Measurements from ENCODE around the gene ZNF638. TPM values are rescaled to one million over a fixed set of nuclear protein-coding genes. Genes with fewer than 3 reads are reported as not detected.

ZNF638 gene
- total and polyA plus RNA-seq, 5 donors: 69.9 to 84.2 (median 76.2) TPM

DNA sequence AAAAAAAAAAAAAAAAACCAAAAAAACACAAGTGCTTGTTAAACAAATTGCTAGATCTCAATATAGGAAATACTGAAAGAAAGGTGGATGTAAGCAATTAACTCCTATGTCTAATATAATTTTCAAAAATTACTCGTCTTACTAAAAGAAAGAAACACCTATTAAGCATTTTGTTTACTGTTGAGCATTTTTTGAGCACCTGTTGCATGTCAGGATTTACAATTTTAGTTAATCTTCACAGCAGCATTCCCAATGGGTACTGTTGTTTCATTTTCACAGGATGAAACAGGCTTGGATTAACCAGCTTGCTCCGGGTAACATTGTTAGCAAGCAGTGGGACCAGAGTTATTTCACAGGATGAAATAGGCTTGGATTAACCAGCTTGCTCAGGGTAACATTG lies 4.8 kb downstream of the ZNF638 start:
- Histone ChIP-seq H3K4me3 (ENCODE audit: low read length) (no peak overlapping the region), H3K27ac (ENCODE audit: low read length) (no peak overlapping the region)

GRCh38 chr2:71336802-71337201 lies 5.2 kb downstream of the ZNF638 start:
- ATAC-seq: peak in 1 of 2 donors; percentile 26
- peak in 1 of 3 donors; percentile 21 for DNase-seq
- Histone ChIP-seq H3K4me3 (ENCODE audit: low read length) (no peak overlapping the region), H3K4me1 (ENCODE audit: control insufficient read depth, insufficient read depth, low read length) (peaks cover 7% of the 10 kb centered on the region), H3K27ac (ENCODE audit: low read length) (no peak overlapping the region), H3K27me3 (ENCODE audit: control insufficient read depth, insufficient read depth) (no peaks in the 10 kb centered on the region), H3K9me3 (ENCODE audit: control insufficient read depth, low read length) (no peaks in the 10 kb centered on the region)
- intact Hi-C loops (cut with DNase I): loop anchor here in 1 of 4 donors (5.0 kb wide), 1 partner anchor 50 kb away; no protein-coding TSS in a partner anchor

More for the DNA sequence above, 4.8 kb downstream of the ZNF638 start:
- Histone ChIP-seq H3K9me3 (ENCODE audit: control insufficient read depth, low read length) (no peaks in the 10 kb centered on the region), H3K4me1 (ENCODE audit: control insufficient read depth, insufficient read depth, low read length) (peaks cover 7% of the 10 kb centered on the region), H3K27me3 (ENCODE audit: control insufficient read depth, insufficient read depth) (no peaks in the 10 kb centered on the region)
- intact Hi-C loops (cut with DNase I): loop anchor here in 1 of 4 donors (5.0 kb wide), 1 partner anchor 49 kb away; no protein-coding TSS in a partner anchor
- no peak for ATAC-seq
- WGBS: 73% methylated on average over 2 of the region's 2 CpGs
- no peak for DNase-seq

- Histone ChIP-seq H3K4me1 (ENCODE audit: control insufficient read depth, insufficient read depth, low read length) (peaks cover 7% of the 10 kb centered on the region), H3K27ac (ENCODE audit: low read length) (no peak overlapping the region), H3K9me3 (ENCODE audit: control insufficient read depth, low read length) (no peaks in the 10 kb centered on the region), H3K27me3 (ENCODE audit: control insufficient read depth, insufficient read depth) (no peaks in the 10 kb centered on the region), H3K4me3 (ENCODE audit: low read length) (no peak overlapping the region)
- DNase-seq: no peak
- intact Hi-C loops (cut with DNase I): loop anchor here in 1 of 4 donors (5.0 kb wide), 1 partner anchor 50 kb away; no protein-coding TSS in a partner anchor
- ATAC-seq: no peak
- WGBS: 23% methylated on average over 2 of the region's 2 CpGs
Measured at GRCh38 chr2:71337776-71338175, 6.2 kb downstream of the ZNF638 start.

GRCh38 chr2:71339685-71340084 lies 8.1 kb downstream of the ZNF638 start:
- Histone ChIP-seq H3K4me1 (ENCODE audit: control insufficient read depth, insufficient read depth, low read length) (peaks cover 7% of the 10 kb centered on the region), H3K27ac (ENCODE audit: low read length) (no peak overlapping the region)
- no peak for DNase-seq

GRCh38 chr2:71340176-71340575 lies 8.6 kb downstream of the ZNF638 start:
- 40% methylated on average over 3 of the region's 3 CpGs for WGBS
- Histone ChIP-seq H3K9me3 (ENCODE audit: control insufficient read depth, low read length) (no peaks in the 10 kb centered on the region), H3K4me3 (ENCODE audit: low read length) (no peak overlapping the region), H3K27me3 (ENCODE audit: control insufficient read depth, insufficient read depth) (no peaks in the 10 kb centered on the region), H3K27ac (ENCODE audit: low read length) (no peak overlapping the region), H3K4me1 (ENCODE audit: control insufficient read depth, insufficient read depth, low read length) (peaks cover 7% of the 10 kb centered on the region)
- ATAC-seq (no peak), DNase-seq (no peak)
- intact Hi-C loops (cut with DNase I): no loop called here

More at GRCh38 chr2:71339685-71340084, 8.1 kb downstream of the ZNF638 start:
- no peak for ATAC-seq
- Histone ChIP-seq H3K4me3 (ENCODE audit: low read length) (no peak overlapping the region), H3K9me3 (ENCODE audit: control insufficient read depth, low read length) (no peaks in the 10 kb centered on the region), H3K27me3 (ENCODE audit: control insufficient read depth, insufficient read depth) (no peaks in the 10 kb centered on the region)
- intact Hi-C loops (cut with DNase I): loop anchor here in 1 of 4 donors (5.0 kb wide), 1 partner anchor 52 kb away; no protein-coding TSS in a partner anchor
- WGBS: 87% methylated on average over 2 of the region's 2 CpGs

DNA sequence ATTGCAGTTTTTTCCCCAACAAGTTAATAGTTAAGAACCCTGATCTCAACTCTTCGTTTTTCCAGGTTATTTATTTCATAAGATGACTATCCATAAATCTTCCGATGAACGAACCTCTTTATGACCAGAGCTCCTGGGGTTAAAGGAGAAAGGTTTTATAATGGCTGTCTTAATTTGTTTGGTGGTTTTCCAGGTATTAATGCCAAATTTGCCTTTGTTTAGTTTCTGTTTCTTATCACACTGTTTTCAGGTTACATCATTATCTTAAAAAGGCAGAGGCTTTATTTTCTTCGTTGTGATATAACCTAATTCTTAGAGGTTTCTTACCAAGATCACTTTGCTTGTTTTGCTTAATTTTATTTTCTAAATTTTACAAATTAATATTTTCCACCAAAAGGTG lies 10.1 kb downstream of the ZNF638 start:
- intact Hi-C loops (cut with DNase I): no loop called here
- no peak overlapping the region for H3K27ac ChIP-seq (ENCODE audit: low read length)
- no peaks in the 10 kb centered on the region for H3K9me3 ChIP-seq (ENCODE audit: control insufficient read depth, low read length)
- WGBS: 63% methylated on average over 4 of the region's 4 CpGs
- H3K4me1 ChIP-seq (ENCODE audit: control insufficient read depth, insufficient read depth, low read length): peaks cover 7% of the 10 kb centered on the region
- DNase-seq: no peak
- H3K4me3 ChIP-seq (ENCODE audit: low read length): no peak overlapping the region
- no peak for ATAC-seq
- no peaks in the 10 kb centered on the region for H3K27me3 ChIP-seq (ENCODE audit: control insufficient read depth, insufficient read depth)

- no peak for DNase-seq
- Histone ChIP-seq H3K9me3 (ENCODE audit: control insufficient read depth, low read length) (no peaks in the 10 kb centered on the region), H3K4me3 (ENCODE audit: low read length) (no peak overlapping the region), H3K27me3 (ENCODE audit: control insufficient read depth, insufficient read depth) (no peaks in the 10 kb centered on the region), H3K4me1 (ENCODE audit: control insufficient read depth, insufficient read depth, low read length) (no peaks in the 10 kb centered on the region), H3K27ac (ENCODE audit: low read length) (no peak overlapping the region)
- WGBS: 97% methylated on average over 2 of the region's 2 CpGs
- no peak for ATAC-seq
- intact Hi-C loops (cut with DNase I): no loop called here
Measured at GRCh38 chr2:71346065-71346464, 14.5 kb downstream of the ZNF638 start.

- no peak for ATAC-seq
Measured at GRCh38 chr2:71347517-71347916, 15.9 kb downstream of the ZNF638 start.

DNA sequence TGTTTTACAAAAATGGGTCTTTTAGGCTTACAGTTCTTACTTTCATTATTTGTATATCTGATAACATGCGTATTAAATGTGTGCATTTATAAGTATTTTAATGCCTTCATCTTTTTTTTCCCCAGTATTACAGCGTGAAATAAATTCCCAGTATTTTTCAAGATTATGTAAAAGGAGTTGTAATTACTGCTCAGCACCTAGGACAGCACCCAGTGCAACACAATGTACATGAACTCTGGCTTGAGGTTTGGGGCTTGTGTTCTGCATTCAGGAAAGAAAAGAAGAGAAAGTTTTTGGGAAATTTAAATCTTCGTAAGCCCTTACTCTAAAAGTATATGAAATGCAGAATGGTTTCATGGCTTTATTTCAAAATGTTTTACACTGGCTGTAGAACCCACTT lies 16.7 kb downstream of the ZNF638 start:
- ATAC-seq (peak in 1 of 2 donors; percentile 47), DNase-seq (no peak)
- Histone ChIP-seq H3K27me3 (ENCODE audit: control insufficient read depth, insufficient read depth) (no peaks in the 10 kb centered on the region), H3K9me3 (ENCODE audit: control insufficient read depth, low read length) (no peaks in the 10 kb centered on the region), H3K4me3 (ENCODE audit: low read length) (no peak overlapping the region), H3K27ac (ENCODE audit: low read length) (no peak overlapping the region), H3K4me1 (ENCODE audit: control insufficient read depth, insufficient read depth, low read length) (peaks cover under 1% of the 10 kb centered on the region)
- intact Hi-C loops (cut with DNase I): no loop called here
- WGBS: 88% methylated on average over 3 of the region's 3 CpGs

More at GRCh38 chr2:71347517-71347916, 15.9 kb downstream of the ZNF638 start:
- Histone ChIP-seq H3K27ac (ENCODE audit: low read length) (no peak overlapping the region), H3K4me3 (ENCODE audit: low read length) (no peak overlapping the region), H3K9me3 (ENCODE audit: control insufficient read depth, low read length) (no peaks in the 10 kb centered on the region), H3K4me1 (ENCODE audit: control insufficient read depth, insufficient read depth, low read length) (no peaks in the 10 kb centered on the region), H3K27me3 (ENCODE audit: control insufficient read depth, insufficient read depth) (no peaks in the 10 kb centered on the region)
- DNase-seq: no peak
- intact Hi-C loops (cut with DNase I): no loop called here

- Histone ChIP-seq H3K4me1 (ENCODE audit: control insufficient read depth, insufficient read depth, low read length) (peaks cover 4% of the 10 kb centered on the region), H3K27ac (ENCODE audit: low read length) (no peak overlapping the region), H3K9me3 (ENCODE audit: control insufficient read depth, low read length) (no peaks in the 10 kb centered on the region), H3K4me3 (ENCODE audit: low read length) (no peak overlapping the region), H3K27me3 (ENCODE audit: control insufficient read depth, insufficient read depth) (no peaks in the 10 kb centered on the region)
- WGBS: 71% methylated on average over 2 of the region's 2 CpGs
- ATAC-seq (peak in 1 of 2 donors; percentile 57), DNase-seq (no peak)
- intact Hi-C loops (cut with DNase I): no loop called here
Measured at GRCh38 chr2:71353248-71353647, 21.7 kb downstream of the ZNF638 start.

- DNase-seq (no peak), ATAC-seq (peak in 1 of 2 donors; percentile 40)
- H3K27ac ChIP-seq (ENCODE audit: low read length): no peak overlapping the region
- no peaks in the 10 kb centered on the region for H3K27me3 ChIP-seq (ENCODE audit: control insufficient read depth, insufficient read depth)
- H3K4me3 ChIP-seq (ENCODE audit: low read length): no peak overlapping the region
- 96% methylated on average over 6 of the region's 6 CpGs for WGBS
- H3K9me3 ChIP-seq (ENCODE audit: control insufficient read depth, low read length): no peaks in the 10 kb centered on the region
- intact Hi-C loops (cut with DNase I): no loop called here
- peaks cover 2% of the 10 kb centered on the region for H3K4me1 ChIP-seq (ENCODE audit: control insufficient read depth, insufficient read depth, low read length)
Measured at GRCh38 chr2:71358931-71359671, 27.5 kb downstream of the ZNF638 start.

All from right cardiac atrium (tissue), 5 donors.